Ascending aorta (tissue), 2 donors: ENCODE data around the gene FBLN5. TPM values are rescaled to one million over a fixed set of nuclear protein-coding genes. Genes with fewer than 3 reads are reported as not detected.
"Not testable (repeated sequence)": the region's sequence is repeated elsewhere in the genome, so short reads cannot be mapped to it uniquely, and the experiment has no call there.

Experiments used
- DNase-seq, 2 donors: peaks; one replicate each; pipeline ENCODE4 v3.0.0-alpha.2; 2019; ENCODE audit warnings: low spot score in 2 of 2
- H3K27ac ChIP-seq, 2 donors: fragments of 200-600 bp; sonication (generic); one replicate each; pipeline ENCODE4 v1.5.1; 2016 to 2017; ENCODE audit warnings: mild to moderate bottlenecking in 1 of 2
- H3K27me3 ChIP-seq: fragments of 200-600 bp; sonication (generic); one replicate; pipeline ENCODE4 v1.5.1; 2017
- H3K36me3 ChIP-seq, 2 donors: fragments of 200-600 bp; sonication (generic); one replicate each; pipeline ENCODE4 v1.5.1; 2016
- H3K4me1 ChIP-seq, 2 donors: fragments of 200-600 bp; sonication (generic); one replicate each; pipeline ENCODE4 v1.5.1; 2016 to 2017; ENCODE audit warnings: mild to moderate bottlenecking in 1 of 2
- H3K4me3 ChIP-seq, 2 donors: fragments of 200-600 bp; sonication (generic); one replicate each; pipeline ENCODE4 v1.5.1; 2016 to 2017; ENCODE audit warnings: mild to moderate bottlenecking in 1 of 2
- H3K9me3 ChIP-seq, 2 donors: fragments of 200-600 bp; sonication (generic); one replicate each; pipeline ENCODE4 v1.5.1; 2016
- intact Hi-C: fragments of 100-400 bp; cut with DNase I; formaldehyde crosslinking; loops from one replicate; pipeline ENCODE4 v1.15.1; 2023
- total RNA-seq: library from RNA; depleted of rRNA; stranded (reverse); fragments of >200 nt; gene quantifications from one replicate; pipeline ENCODE4 v1.1.0, GENCODE V29; 2016
- TF ChIP-seq, protein P1 (sequence below), 3 experiments: fragments of 200-600 bp in 2 of 3; fragments of 450-650 bp in 1 of 3; sonication (generic) in 2 of 3; IDR thresholded peaks; one replicate each; pipeline ENCODE4 v1.5.1; 2016 to 2019; ENCODE audit warnings: antibody characterized with exemption in 3 of 3, mild to moderate bottlenecking in 1 of 3, moderate library complexity in 1 of 3

Gene FBLN5
- total RNA-seq, 1 donor from 2014 or later: 280 TPM

DNA sequence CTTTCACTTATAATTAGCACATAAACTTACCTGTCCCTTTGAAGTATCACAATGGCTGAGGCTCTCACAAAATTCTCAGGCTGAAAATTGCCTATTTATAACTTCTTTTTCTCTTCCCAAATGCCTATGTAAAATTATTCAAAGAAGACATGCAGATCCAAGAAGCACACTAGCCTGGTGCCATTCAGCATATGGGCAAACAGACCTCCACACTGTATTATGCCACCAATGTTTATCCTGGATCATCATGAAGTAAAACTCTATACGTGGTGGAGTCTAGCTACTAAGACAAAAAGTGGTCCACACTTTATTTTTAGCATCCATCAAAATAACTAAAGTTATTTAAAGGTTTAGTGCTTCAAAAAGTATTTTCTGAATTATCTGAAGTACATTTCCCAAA, 95.9 kb downstream of the FBLN5 start:
- DNase-seq: no peak
- TF ChIP-seq, protein P1, sequence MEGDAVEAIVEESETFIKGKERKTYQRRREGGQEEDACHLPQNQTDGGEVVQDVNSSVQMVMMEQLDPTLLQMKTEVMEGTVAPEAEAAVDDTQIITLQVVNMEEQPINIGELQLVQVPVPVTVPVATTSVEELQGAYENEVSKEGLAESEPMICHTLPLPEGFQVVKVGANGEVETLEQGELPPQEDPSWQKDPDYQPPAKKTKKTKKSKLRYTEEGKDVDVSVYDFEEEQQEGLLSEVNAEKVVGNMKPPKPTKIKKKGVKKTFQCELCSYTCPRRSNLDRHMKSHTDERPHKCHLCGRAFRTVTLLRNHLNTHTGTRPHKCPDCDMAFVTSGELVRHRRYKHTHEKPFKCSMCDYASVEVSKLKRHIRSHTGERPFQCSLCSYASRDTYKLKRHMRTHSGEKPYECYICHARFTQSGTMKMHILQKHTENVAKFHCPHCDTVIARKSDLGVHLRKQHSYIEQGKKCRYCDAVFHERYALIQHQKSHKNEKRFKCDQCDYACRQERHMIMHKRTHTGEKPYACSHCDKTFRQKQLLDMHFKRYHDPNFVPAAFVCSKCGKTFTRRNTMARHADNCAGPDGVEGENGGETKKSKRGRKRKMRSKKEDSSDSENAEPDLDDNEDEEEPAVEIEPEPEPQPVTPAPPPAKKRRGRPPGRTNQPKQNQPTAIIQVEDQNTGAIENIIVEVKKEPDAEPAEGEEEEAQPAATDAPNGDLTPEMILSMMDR (IDR thresholded peaks at IDR 0.05): no peak
- H3K9me3 ChIP-seq: no peaks in the 10 kb centered on the region
- no peak overlapping the region for H3K4me3 ChIP-seq
- H3K4me1 ChIP-seq: peaks cover 0 to 10% of the 10 kb centered on the region in 2 donors
- H3K27ac ChIP-seq: no peak overlapping the region
- no peaks in the 10 kb centered on the region for H3K36me3 ChIP-seq
- H3K27me3 ChIP-seq: no peaks in the 10 kb centered on the region
- intact Hi-C loops: no loop called here

DNA sequence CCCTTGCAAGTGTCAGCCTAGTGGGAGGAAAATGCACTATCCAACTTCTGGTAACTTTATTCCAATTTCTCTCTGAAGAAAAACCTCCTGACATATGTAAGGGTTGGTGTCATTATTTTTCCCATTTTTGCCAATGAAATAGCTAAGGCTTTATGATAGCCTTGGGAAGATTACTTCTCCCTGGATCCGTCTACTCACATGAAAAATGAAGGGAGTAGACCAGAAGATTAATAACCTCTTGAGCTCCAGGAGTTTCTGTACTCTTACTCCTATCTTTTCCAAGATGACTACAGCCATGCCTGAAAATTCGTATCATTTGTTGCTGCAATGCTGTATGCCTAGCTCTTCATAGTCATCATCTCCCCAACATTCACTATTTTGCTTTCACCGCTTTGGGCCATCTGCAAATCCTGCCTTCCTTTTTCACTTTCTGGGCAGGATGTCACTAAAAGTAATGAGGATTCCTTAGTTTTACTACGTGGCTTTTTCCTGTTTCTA, 98.9 kb downstream of the FBLN5 start:
- peaks cover 0 to 2% of the 10 kb centered on the region in 2 donors for H3K4me1 ChIP-seq
- no peaks in the 10 kb centered on the region for H3K36me3 ChIP-seq
- H3K27ac ChIP-seq: no peak overlapping the region
- no peaks in the 10 kb centered on the region for H3K27me3 ChIP-seq
- intact Hi-C loops: no loop called here
- DNase-seq: no peak
- TF ChIP-seq, protein P1 (IDR thresholded peaks at IDR 0.05): no peak
- H3K9me3 ChIP-seq: no peaks in the 10 kb centered on the region
- H3K4me3 ChIP-seq: no peak overlapping the region

DNA sequence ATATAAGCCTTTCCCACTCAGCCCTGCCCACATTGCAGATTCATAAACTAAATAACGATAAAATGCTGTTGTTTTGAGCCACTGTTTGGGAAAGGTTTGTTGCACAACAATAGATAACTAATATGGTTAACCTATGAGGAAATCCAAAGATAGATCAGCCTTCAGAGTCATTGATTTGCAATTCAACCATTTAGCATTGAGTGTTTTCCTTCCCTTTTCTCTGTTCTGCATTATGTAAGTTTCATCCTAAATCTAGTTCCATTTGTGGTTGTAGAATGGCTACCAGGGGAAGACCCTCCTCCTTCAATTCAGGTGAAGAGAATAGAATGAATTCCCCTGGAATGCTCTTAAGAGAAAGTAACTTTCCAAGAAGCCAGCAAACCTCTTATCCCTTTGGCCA, 99.8 kb downstream of the FBLN5 start:
- Histone ChIP-seq H3K27ac (no peak overlapping the region), H3K4me1 (peaks cover 0 to 2% of the 10 kb centered on the region in 2 donors), H3K27me3 (no peaks in the 10 kb centered on the region), H3K4me3 (no peak overlapping the region), H3K9me3 (no peaks in the 10 kb centered on the region), H3K36me3 (no peaks in the 10 kb centered on the region)
- DNase-seq: no peak
- intact Hi-C loops: no loop called here
- TF ChIP-seq, protein P1 (IDR thresholded peaks at IDR 0.05): no peak

DNA sequence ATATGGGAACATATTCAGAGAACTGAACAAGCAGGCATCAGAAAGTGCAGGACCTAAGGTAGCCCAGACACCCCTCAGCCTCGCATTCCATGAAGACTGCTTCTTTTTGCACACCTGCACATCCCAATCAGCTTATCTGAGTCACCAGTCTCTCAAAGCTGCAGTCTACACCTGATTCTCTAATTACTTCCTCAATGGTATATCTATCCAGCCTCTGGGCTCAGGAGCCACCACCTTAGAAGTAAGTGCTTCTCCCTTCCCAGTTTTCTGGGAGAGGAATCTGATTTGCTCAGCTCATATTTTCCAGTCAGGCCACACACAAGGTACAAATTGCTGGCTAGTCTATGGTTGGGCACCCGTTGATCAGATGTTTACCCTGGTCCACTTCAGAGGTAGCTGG, 101.8 kb downstream of the FBLN5 start:
- intact Hi-C loops: no loop called here
- Histone ChIP-seq H3K4me3 (no peak overlapping the region), H3K27me3 (no peaks in the 10 kb centered on the region), H3K9me3 (no peaks in the 10 kb centered on the region), H3K4me1 (no peaks in the 10 kb centered on the region), H3K36me3 (no peaks in the 10 kb centered on the region), H3K27ac (no peak overlapping the region)
- DNase-seq: no peak
- TF ChIP-seq, protein P1 (IDR thresholded peaks at IDR 0.05): no peak

DNA sequence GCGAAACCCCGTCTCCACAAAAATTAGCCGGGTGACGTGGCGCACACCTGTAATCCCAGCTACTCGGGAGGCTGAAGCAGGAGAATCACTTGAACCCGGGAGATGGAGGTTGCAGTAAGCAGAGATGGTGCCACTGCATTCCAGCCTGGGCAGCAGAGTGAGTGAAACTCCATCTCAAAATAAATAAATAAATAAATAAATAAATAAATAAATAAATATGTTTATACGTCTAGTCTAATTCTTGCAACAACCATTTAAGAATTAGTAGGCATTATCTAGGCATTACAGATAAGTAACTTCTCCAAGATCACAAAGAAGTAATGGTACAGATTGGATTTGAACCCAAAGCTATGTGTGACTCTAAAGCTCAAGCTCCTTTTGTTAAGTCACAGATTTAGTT, 102.4 kb downstream of the FBLN5 start:
- H3K27ac ChIP-seq, DNase-seq, H3K27me3 ChIP-seq, intact Hi-C loops, H3K36me3 ChIP-seq, H3K4me1 ChIP-seq, H3K9me3 ChIP-seq, H3K4me3 ChIP-seq: not testable (repeated sequence)

DNA sequence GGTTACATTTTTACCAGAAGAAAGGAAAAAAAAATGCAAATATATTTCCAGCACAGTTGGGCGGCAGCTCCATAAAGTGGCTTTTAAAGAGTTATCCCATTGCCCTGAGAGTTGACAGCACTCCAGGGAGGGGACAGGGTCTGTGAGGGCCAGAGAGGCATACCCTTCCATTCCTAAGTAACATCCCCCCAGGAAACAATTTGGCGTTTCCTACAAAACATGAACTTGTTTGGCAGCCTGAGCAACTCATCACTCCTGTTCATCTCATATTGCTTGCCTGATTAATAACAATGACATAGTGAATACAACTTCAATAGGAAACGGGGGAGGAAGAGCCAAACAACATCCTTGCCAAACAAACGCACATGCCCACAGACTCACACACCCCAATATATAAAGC, 103.5 kb downstream of the FBLN5 start:
- intact Hi-C loops: no loop called here
- DNase-seq: no peak

More for the DNA sequence above, 103.5 kb downstream of the FBLN5 start:
- TF ChIP-seq, protein P1 (IDR thresholded peaks at IDR 0.05): no peak
- Histone ChIP-seq H3K36me3 (no peaks in the 10 kb centered on the region), H3K4me3 (no peak overlapping the region), H3K4me1 (no peaks in the 10 kb centered on the region), H3K27ac (no peak overlapping the region), H3K27me3 (no peaks in the 10 kb centered on the region), H3K9me3 (no peaks in the 10 kb centered on the region)
